ENCODE measurements around the gene SSC4D. TPM values are rescaled to one million over a fixed set of nuclear protein-coding genes. Genes with fewer than 3 reads are reported as not detected.

The SSC4D gene
- total RNA-seq, 1 donor from 2014 or later, result 6.0 TPM

DNA sequence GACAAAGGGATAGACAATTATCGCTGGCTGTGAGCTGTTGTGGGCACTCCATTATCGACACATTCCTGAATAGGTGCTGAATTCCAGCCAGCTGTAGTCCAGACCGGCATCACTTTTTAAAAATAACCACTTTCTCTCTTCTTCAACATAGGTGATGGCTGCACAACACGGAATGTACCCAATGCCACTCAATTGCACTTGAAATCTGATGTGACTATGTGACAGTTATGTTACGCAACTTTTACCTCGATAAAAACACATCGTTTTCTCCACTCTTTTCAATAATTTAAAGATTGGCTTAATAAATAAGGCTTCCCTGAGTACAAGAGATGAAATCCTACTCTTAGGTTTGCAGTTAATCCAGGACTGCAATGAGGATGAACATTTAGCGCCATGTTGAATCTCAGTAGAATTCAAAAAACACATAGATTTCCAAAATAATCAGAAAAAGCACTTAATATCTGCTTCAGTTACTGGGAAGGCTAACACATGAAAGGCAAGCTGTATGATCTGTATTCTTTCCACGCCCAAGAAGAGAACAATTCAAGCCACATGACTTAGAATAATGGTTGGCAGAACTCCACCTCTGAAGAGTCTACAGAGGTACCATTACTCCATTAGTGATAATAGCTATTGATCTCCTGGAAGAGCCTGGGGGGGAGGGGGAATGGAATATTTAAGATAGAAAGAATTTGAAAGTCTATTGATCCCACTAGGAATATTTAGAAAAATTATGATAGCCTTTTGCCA is 54.3 kb downstream of the SSC4D start:
- H3K9ac ChIP-seq (ENCODE audit: low read length), result no peak overlapping the region
- peak overlapping the region; percentile 98 for H3K4me3 Mint-ChIP-seq (ENCODE audit: unreplicated experiment)
- H2AFZ ChIP-seq (ENCODE audit: low read depth, low read length), result no peak overlapping the region
- peak overlapping the region; percentile 3 for H3K27ac ChIP-seq (ENCODE audit: low read depth, low read length)
- TF ChIP-seq, protein P1, sequence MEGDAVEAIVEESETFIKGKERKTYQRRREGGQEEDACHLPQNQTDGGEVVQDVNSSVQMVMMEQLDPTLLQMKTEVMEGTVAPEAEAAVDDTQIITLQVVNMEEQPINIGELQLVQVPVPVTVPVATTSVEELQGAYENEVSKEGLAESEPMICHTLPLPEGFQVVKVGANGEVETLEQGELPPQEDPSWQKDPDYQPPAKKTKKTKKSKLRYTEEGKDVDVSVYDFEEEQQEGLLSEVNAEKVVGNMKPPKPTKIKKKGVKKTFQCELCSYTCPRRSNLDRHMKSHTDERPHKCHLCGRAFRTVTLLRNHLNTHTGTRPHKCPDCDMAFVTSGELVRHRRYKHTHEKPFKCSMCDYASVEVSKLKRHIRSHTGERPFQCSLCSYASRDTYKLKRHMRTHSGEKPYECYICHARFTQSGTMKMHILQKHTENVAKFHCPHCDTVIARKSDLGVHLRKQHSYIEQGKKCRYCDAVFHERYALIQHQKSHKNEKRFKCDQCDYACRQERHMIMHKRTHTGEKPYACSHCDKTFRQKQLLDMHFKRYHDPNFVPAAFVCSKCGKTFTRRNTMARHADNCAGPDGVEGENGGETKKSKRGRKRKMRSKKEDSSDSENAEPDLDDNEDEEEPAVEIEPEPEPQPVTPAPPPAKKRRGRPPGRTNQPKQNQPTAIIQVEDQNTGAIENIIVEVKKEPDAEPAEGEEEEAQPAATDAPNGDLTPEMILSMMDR (IDR thresholded peaks at IDR 0.05; ENCODE audit: insufficient read depth, low read depth, low read length), result no peak
- TF ChIP-seq EZH2 (IDR thresholded peaks at IDR 0.05; ENCODE audit: insufficient read depth, low read length), result no peak
- H3K27me3 ChIP-seq (ENCODE audit: insufficient read depth, low read length), result no peaks in the 10 kb centered on the region
- peaks cover 25% of the 10 kb centered on the region for H3K4me1 ChIP-seq (ENCODE audit: insufficient read depth, low read length)
- peak overlapping the region; percentile 5 for H3K4me3 ChIP-seq (ENCODE audit: insufficient read depth, low read depth, low read length)
- H3K36me3 Mint-ChIP-seq (ENCODE audit: low read depth, unreplicated experiment), result peaks cover 37% of the 10 kb centered on the region
- H3K4me2 ChIP-seq (ENCODE audit: low read length), result peak overlapping the region; percentile 87
- H3K36me3 ChIP-seq (ENCODE audit: insufficient read depth, low read length), result peaks cover 19% of the 10 kb centered on the region
- no peaks in the 10 kb centered on the region for H3K9me3 Mint-ChIP-seq (ENCODE audit: unreplicated experiment)
- H3K9me3 ChIP-seq (ENCODE audit: insufficient read depth, low read depth, low read length), result no peaks in the 10 kb centered on the region
- H3K27ac Mint-ChIP-seq (ENCODE audit: unreplicated experiment), result peak overlapping the region; percentile 50
- H3K27me3 Mint-ChIP-seq (ENCODE audit: low read depth, unreplicated experiment), result no peaks in the 10 kb centered on the region
- FAIRE-seq (no peak), DNase-seq (ENCODE audit: low read depth) (no peak)
- peaks cover 80% of the 10 kb centered on the region for H4K20me1 ChIP-seq (ENCODE audit: insufficient read depth, low read length)
- peaks cover 86% of the 10 kb centered on the region for H3K79me2 ChIP-seq (ENCODE audit: insufficient read depth, low read length)
- H3K4me1 Mint-ChIP-seq (ENCODE audit: low read depth, unreplicated experiment), result peaks cover 41% of the 10 kb centered on the region

DNA sequence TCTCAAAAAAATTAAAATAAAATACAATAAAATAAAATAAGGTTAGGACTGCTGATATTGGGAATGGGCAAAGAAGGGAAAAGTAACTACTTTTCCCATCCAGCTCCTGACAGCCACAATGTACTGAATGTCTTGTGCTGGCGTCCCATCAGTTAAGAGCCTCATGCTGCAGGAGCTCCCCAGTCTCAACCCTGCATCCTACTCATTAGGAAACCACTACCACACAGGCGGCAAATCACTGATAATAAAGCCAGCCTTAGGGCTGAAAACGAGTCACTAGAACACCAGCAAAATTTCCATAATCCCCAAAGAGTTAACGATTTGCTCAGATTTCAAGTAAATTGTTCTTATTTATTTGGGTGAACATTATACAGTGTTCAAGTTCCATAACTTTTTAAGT is 55.0 kb downstream of the SSC4D start:
- Histone ChIP-seq H3K36me3 (ENCODE audit: insufficient read depth, low read length) (peaks cover 25% of the 10 kb centered on the region), H4K20me1 (ENCODE audit: insufficient read depth, low read length) (peaks cover 87% of the 10 kb centered on the region), H3K9me3 (ENCODE audit: insufficient read depth, low read depth, low read length) (no peaks in the 10 kb centered on the region), H3K4me1 (ENCODE audit: insufficient read depth, low read length) (peaks cover 19% of the 10 kb centered on the region), H3K4me3 (ENCODE audit: insufficient read depth, low read depth, low read length) (peak overlapping the region; percentile 5), H3K27me3 (ENCODE audit: insufficient read depth, low read length) (no peaks in the 10 kb centered on the region), H2AFZ (ENCODE audit: low read depth, low read length) (no peak overlapping the region), H3K9ac (ENCODE audit: low read length) (no peak overlapping the region), H3K27ac (ENCODE audit: low read depth, low read length) (peak overlapping the region; percentile 3), H3K4me2 (ENCODE audit: low read length) (peak overlapping the region; percentile 87), H3K79me2 (ENCODE audit: insufficient read depth, low read length) (peaks cover 93% of the 10 kb centered on the region)
- H3K4me3 Mint-ChIP-seq (ENCODE audit: unreplicated experiment), result peak overlapping the region; percentile 98
- H3K27me3 Mint-ChIP-seq (ENCODE audit: low read depth, unreplicated experiment), result no peaks in the 10 kb centered on the region
- TF ChIP-seq, protein P1 (IDR thresholded peaks at IDR 0.05; ENCODE audit: insufficient read depth, low read depth, low read length), result no peak
- no peak for TF ChIP-seq EZH2 (IDR thresholded peaks at IDR 0.05; ENCODE audit: insufficient read depth, low read length)
- no peaks in the 10 kb centered on the region for H3K9me3 Mint-ChIP-seq (ENCODE audit: unreplicated experiment)
- FAIRE-seq (no peak), DNase-seq (ENCODE audit: low read depth) (no peak)
- H3K4me1 Mint-ChIP-seq (ENCODE audit: low read depth, unreplicated experiment), result peaks cover 38% of the 10 kb centered on the region
- H3K27ac Mint-ChIP-seq (ENCODE audit: unreplicated experiment), result no peak overlapping the region
- peaks cover 42% of the 10 kb centered on the region for H3K36me3 Mint-ChIP-seq (ENCODE audit: low read depth, unreplicated experiment)

DNA sequence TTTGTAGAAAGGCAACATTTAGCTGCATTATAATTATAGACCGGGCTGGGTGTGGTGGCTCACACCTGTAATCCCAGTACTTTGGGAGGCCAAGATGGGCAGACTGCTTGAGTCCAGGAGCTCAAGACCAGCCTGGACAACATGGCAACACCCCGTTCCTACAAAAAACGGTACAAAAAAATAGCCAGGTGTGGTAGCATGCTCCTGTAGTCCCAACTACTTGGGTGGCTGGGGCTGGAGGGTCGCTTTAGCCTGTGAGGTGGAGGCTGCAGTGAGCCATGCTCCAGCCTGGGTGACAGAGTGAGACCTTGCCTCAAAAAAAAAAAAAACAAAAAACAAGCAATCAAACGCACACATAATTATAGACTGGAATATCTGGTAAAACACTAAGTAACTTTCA is 55.8 kb downstream of the SSC4D start:
- H3K27me3 ChIP-seq (ENCODE audit: insufficient read depth, low read length), result no peaks in the 10 kb centered on the region
- peaks cover 29% of the 10 kb centered on the region for H3K36me3 ChIP-seq (ENCODE audit: insufficient read depth, low read length)
- DNase-seq (ENCODE audit: low read depth), result no peak
- H3K27me3 Mint-ChIP-seq (ENCODE audit: low read depth, unreplicated experiment), result no peaks in the 10 kb centered on the region
- no peak overlapping the region for H3K4me3 ChIP-seq (ENCODE audit: insufficient read depth, low read depth, low read length)
- no peaks in the 10 kb centered on the region for H3K9me3 Mint-ChIP-seq (ENCODE audit: unreplicated experiment)
- FAIRE-seq, result no peak
- H3K9ac ChIP-seq (ENCODE audit: low read length), result no peak overlapping the region
- peaks cover 17% of the 10 kb centered on the region for H3K4me1 ChIP-seq (ENCODE audit: insufficient read depth, low read length)
- no peak overlapping the region for H3K27ac ChIP-seq (ENCODE audit: low read depth, low read length)
- H3K4me1 Mint-ChIP-seq (ENCODE audit: low read depth, unreplicated experiment), result peaks cover 38% of the 10 kb centered on the region
- H3K9me3 ChIP-seq (ENCODE audit: insufficient read depth, low read depth, low read length), result no peaks in the 10 kb centered on the region
- H3K79me2 ChIP-seq (ENCODE audit: insufficient read depth, low read length), result peaks cover 99% of the 10 kb centered on the region
- H3K4me3 Mint-ChIP-seq (ENCODE audit: unreplicated experiment), result peak overlapping the region; percentile 34
- H3K4me2 ChIP-seq (ENCODE audit: low read length), result peak overlapping the region; percentile 16
- TF ChIP-seq, protein P1 (IDR thresholded peaks at IDR 0.05; ENCODE audit: insufficient read depth, low read depth, low read length), result no peak
- TF ChIP-seq EZH2 (IDR thresholded peaks at IDR 0.05; ENCODE audit: insufficient read depth, low read length), result no peak
- no peak overlapping the region for H2AFZ ChIP-seq (ENCODE audit: low read depth, low read length)
- H4K20me1 ChIP-seq (ENCODE audit: insufficient read depth, low read length), result peaks cover 94% of the 10 kb centered on the region
- H3K36me3 Mint-ChIP-seq (ENCODE audit: low read depth, unreplicated experiment), result peaks cover 45% of the 10 kb centered on the region
- H3K27ac Mint-ChIP-seq (ENCODE audit: unreplicated experiment), result no peak overlapping the region
